GM19452 (cell line): Measurements from ENCODE around the gene SNX10.

Experiments used
- ATAC-seq: cut with Tn5 transposase; IDR thresholded peaks from one replicate; pipeline ENCODE4 v1.9.1; 2021; ENCODE audit not compliant: unreplicated experiment

The SNX10 gene

GRCh38 chr7:26398756-26399509 is 107.3 kb downstream of the SNX10 start:
- ATAC-seq, result peak; percentile 84

GRCh38 chr7:26399736-26400135 is 108.1 kb downstream of the SNX10 start:
- no peak for ATAC-seq

GRCh38 chr7:26403640-26404039 is 112.0 kb downstream of the SNX10 start:
- no peak for ATAC-seq

- no peak for ATAC-seq
Observed at GRCh38 chr7:26404189-26404996, 112.7 kb downstream of the SNX10 start.

GRCh38 chr7:26406433-26406832 is 114.8 kb downstream of the SNX10 start:
- ATAC-seq, result no peak

DNA sequence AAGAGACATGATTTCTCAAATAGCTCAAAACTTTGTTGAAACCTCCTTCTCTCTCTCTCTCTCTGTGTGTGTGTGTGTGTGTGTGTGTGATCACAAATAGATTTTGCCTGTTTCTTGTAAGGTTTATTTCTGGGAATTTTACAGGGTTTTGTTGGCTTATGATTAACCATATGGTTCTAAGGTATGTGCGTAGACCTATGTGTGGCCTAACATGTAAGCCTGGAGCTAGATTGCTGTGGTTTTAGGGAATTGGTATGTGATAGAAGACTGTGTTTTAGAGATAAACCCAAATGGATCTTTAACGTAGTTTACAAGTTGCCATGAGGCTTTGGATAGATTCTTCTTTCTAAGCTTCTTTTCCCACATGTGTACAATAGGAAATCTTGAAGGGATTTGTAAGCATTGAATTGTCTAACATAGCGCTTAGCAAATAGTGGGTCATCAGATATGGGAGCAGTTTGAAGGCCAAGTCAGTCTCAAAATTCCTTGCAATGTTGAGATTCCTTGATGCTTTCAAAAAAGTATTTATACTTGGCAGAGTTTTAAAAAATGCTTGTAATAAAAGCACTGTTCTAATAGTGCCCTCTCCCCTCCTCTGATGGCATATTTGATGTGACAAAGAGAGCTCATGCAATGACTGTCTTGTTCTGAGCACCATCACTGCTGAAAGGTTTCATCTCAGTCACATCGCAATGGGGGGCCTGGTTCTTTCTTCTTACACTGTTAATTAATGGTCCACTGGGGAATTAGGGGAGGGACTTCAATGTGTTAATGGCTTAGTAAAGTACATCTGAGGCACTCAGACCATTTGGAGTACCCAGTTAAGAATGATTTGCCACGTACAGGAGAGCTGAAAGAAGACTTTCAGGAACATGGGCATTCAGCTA is 118.2 kb downstream of the SNX10 start:
- no peak for ATAC-seq

DNA sequence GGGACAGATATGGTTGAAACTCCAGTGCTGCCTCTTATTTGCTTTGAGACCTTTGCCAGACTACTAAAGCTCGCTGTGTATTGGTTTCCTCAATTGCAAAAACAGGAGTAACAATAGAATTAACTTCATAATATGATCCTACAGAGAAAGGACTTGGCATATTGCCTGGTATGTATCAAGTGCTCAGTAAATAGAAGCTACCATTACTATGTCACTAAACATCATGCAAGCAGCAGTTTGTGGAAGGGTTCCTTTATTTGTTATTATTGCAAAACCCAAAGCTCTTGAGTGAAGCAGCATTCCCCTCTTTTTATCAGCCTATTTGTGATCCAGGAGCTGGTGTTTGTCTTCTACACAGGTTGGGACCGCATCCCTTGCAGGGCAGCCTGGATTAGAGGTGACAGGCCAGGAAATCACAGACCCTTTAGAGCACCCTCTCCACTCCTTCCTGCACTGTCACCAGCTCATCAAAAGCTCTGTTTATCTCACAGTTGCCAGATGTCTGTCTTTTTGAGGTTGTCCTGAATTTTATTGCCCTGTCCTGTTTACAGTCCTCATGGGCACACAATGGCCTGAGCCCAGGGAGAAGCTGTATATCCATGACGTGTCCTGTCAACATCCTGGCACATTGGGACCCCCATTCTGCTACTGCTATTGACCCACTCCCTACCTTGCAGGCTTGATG is 121.5 kb downstream of the SNX10 start:
- ATAC-seq, result no peak

GRCh38 chr7:26416004-26416403 is 124.3 kb downstream of the SNX10 start:
- ATAC-seq, result no peak

DNA sequence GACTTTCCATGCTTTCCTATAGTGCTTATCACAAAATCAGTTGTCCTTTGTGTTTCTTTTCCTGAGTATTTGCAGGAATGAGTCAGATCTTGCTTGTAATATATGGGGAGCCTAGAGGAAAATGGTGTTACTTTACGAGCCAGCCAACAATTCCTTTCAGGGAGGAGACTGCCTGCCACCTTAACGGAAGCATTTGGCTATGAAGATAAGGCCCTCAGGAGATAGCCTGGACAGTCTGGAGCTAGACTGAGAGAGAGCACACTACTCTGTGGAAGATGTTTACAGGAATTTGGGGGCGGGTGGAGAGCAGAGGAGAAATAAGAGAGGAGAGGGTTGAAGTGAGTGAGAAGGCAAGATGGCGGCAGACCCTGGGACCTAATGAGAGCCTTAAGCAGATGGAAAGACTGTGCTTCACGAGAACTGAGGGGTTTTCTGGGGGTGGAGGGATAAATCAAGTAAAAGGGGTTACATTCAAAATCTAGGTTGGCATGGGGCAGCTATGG is 126.3 kb downstream of the SNX10 start:
- no peak for ATAC-seq

GRCh38 chr7:26419198-26419597 is 127.5 kb downstream of the SNX10 start:
- ATAC-seq, result no peak

- ATAC-seq, result no peak
Observed at GRCh38 chr7:26420422-26421019, 128.9 kb downstream of the SNX10 start.

DNA sequence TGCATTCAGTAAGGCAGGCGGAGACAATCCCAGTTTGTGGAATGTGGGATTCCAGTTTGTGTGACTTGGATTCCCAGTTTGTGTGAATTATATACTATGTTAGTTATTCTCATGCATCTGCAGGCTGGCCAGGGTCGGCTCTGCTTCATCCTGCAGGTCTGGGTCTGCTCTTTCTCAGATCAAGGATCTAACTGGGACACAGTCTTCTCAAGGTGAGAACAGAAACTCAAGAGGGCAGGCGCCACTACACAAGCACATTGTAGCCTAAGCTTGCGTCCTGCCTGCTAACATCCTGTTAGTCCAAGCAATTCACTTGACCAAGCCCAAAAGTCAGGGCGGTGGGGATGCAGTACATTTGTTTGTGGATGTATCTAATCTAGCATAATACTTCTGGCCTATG is 131.1 kb downstream of the SNX10 start:
- ATAC-seq, result no peak

GRCh38 chr7:26423436-26423835 is 131.8 kb downstream of the SNX10 start:
- no peak for ATAC-seq
